Measurements from ENCODE around the gene PERP. TPM values are rescaled to one million over a fixed set of nuclear protein-coding genes. Genes with fewer than 3 reads are reported as not detected.

Gene PERP
- total and polyA plus RNA-seq, 4 experiments from 2014 or later = 4.2 to 8.0 (median 5.6) TPM

- H3K4me1 Mint-ChIP-seq = peaks cover 0 to 5% (median 0%) of the 10 kb centered on the region in 4 donors
- ChIA-PET POLR2A (ENCODE audit: partially characterized antibody) (no interaction called here), CTCF (ENCODE audit: partially characterized antibody) (no interaction called here)
- Histone ChIP-seq H3K4me1 (ENCODE audit: insufficient read depth, low read length) (no peaks in the 10 kb centered on the region), H3K27me3 (ENCODE audit: insufficient read depth, low read length) (no peaks in the 10 kb centered on the region), H3K27ac (ENCODE audit: low read depth, low read length) (no peak overlapping the region), H3K36me3 (ENCODE audit: insufficient read depth, low read length) (no peaks in the 10 kb centered on the region), H3K9me3 (ENCODE audit: control insufficient read depth in 1 of 2, low read length in 2 of 2) (no peaks in the 10 kb centered on the region), H3K4me3 (ENCODE audit: low read length in 2 of 2) (no peak overlapping the region)
- no peak overlapping the region for H3K4me3 Mint-ChIP-seq
- intact Hi-C loops (cut with micrococcal nuclease) = no loop called here
- no peak overlapping the region for H3K27ac Mint-ChIP-seq
- peaks cover 3 to 5% of the 10 kb centered on the region in 2 donors for H3K27me3 Mint-ChIP-seq
- peaks cover 0 to 6% (median 0%) of the 10 kb centered on the region in 8 donors for H3K9me3 Mint-ChIP-seq
- no peaks in the 10 kb centered on the region for H3K36me3 Mint-ChIP-seq
- no peak for DNase-seq
Measured at GRCh38 chr6:138063726-138064125, 43.5 kb downstream of the PERP start.

GRCh38 chr6:138054982-138055381 is 52.2 kb downstream of the PERP start:
- DNase-seq = no peak
- H3K9me3 ChIP-seq (ENCODE audit: control insufficient read depth in 1 of 2, low read length in 2 of 2) = no peaks in the 10 kb centered on the region
- Mint-ChIP-seq H3K4me1 (no peaks in the 10 kb centered on the region), H3K9me3 (peaks cover 9 to 47% (median 33%) of the 10 kb centered on the region in 8 donors), H3K27me3 (peaks cover 26 to 42% of the 10 kb centered on the region in 2 donors), H3K27ac (no peak overlapping the region), H3K36me3 (peaks cover 1 to 4% of the 10 kb centered on the region in 2 donors), H3K4me3 (no peak overlapping the region)
- no peaks in the 10 kb centered on the region for H3K4me1 ChIP-seq (ENCODE audit: insufficient read depth, low read length)
- POLR2A ChIA-PET (ENCODE audit: partially characterized antibody) = no interaction called here
- no peak overlapping the region for H3K4me3 ChIP-seq (ENCODE audit: low read length in 2 of 2)
- no peak overlapping the region for H3K27ac ChIP-seq (ENCODE audit: low read depth, low read length)
- intact Hi-C loops (cut with micrococcal nuclease) = no loop called here
- no peaks in the 10 kb centered on the region for H3K36me3 ChIP-seq (ENCODE audit: insufficient read depth, low read length)
- CTCF ChIA-PET (ENCODE audit: partially characterized antibody) = no interaction called here
- H3K27me3 ChIP-seq (ENCODE audit: insufficient read depth, low read length) = no peaks in the 10 kb centered on the region

DNA sequence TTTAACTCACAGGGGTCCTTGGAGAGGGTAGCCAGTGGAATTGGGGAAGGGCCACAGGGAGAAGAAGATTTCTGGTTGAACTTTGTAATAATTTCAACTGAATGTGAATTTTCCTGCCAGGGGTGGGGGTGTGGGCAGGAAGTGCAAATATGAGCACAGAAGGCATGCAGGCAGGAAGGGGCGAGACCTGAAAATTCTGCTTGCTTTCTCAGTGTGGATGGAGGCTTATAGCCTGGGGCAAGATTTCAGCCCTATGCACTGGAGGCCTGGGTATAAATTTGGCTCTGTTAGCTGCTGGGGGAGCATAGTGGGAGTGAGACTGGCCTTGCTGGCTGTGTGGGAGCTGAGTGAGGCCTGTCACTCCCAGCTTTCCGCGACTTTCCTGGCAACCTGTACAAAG is 54.4 kb downstream of the PERP start:
- no peak overlapping the region for H3K4me3 ChIP-seq (ENCODE audit: low read length in 2 of 2)

DNA sequence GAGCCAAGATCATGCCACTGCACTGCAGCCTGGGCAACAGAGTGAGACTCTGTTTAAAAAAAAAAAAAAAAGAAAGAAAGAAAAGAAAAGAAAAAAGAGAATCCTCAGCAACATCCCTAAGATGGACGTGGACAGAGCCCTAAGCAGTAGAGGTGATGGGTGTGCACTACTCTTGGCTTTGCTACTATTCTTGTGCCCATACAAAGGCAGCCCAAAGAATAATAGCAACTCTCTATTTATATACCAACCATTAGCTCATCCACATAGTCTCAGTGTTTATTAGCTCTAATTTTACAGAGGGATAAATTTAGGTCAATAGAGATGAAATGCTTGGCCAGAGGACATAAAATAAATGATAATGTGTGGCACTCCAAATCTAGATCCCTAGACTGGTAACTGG is 62.2 kb downstream of the PERP start:
- POLR2A ChIA-PET (ENCODE audit: partially characterized antibody) = no interaction called here
- H3K27ac Mint-ChIP-seq = no peak overlapping the region
- CTCF ChIA-PET (ENCODE audit: partially characterized antibody) = no interaction called here
- no peaks in the 10 kb centered on the region for H3K36me3 ChIP-seq (ENCODE audit: insufficient read depth, low read length)
- no peaks in the 10 kb centered on the region for H3K36me3 Mint-ChIP-seq
- peaks cover 0 to 5% (median 1%) of the 10 kb centered on the region in 8 donors for H3K9me3 Mint-ChIP-seq
- no peaks in the 10 kb centered on the region for H3K9me3 ChIP-seq (ENCODE audit: control insufficient read depth in 1 of 2, low read length in 2 of 2)
- H3K27me3 ChIP-seq (ENCODE audit: insufficient read depth, low read length) = no peaks in the 10 kb centered on the region
- H3K4me1 Mint-ChIP-seq = no peaks in the 10 kb centered on the region
- no peak overlapping the region for H3K4me3 ChIP-seq (ENCODE audit: low read length in 2 of 2)
- H3K4me1 ChIP-seq (ENCODE audit: insufficient read depth, low read length) = no peaks in the 10 kb centered on the region
- peaks cover 2 to 14% of the 10 kb centered on the region in 2 donors for H3K27me3 Mint-ChIP-seq
- no peak for DNase-seq
- intact Hi-C loops (cut with micrococcal nuclease) = no loop called here
- H3K4me3 Mint-ChIP-seq = no peak overlapping the region
- H3K27ac ChIP-seq (ENCODE audit: low read depth, low read length) = no peak overlapping the region

More for the DNA sequence above, 54.4 kb downstream of the PERP start:
- peaks cover 8 to 44% (median 31%) of the 10 kb centered on the region in 8 donors for H3K9me3 Mint-ChIP-seq
- Histone ChIP-seq H3K4me1 (ENCODE audit: insufficient read depth, low read length) (no peaks in the 10 kb centered on the region), H3K9me3 (ENCODE audit: control insufficient read depth in 1 of 2, low read length in 2 of 2) (no peaks in the 10 kb centered on the region), H3K27ac (ENCODE audit: low read depth, low read length) (no peak overlapping the region), H3K36me3 (ENCODE audit: insufficient read depth, low read length) (no peaks in the 10 kb centered on the region), H3K27me3 (ENCODE audit: insufficient read depth, low read length) (no peaks in the 10 kb centered on the region)
- no peak overlapping the region for H3K27ac Mint-ChIP-seq
- POLR2A ChIA-PET (ENCODE audit: partially characterized antibody) = no interaction called here
- intact Hi-C loops (cut with micrococcal nuclease) = no loop called here
- H3K4me1 Mint-ChIP-seq = no peaks in the 10 kb centered on the region
- H3K4me3 Mint-ChIP-seq = no peak overlapping the region
- DNase-seq = no peak
- peaks cover 22 to 37% of the 10 kb centered on the region in 2 donors for H3K27me3 Mint-ChIP-seq
- CTCF ChIA-PET (ENCODE audit: partially characterized antibody) = no interaction called here
- peaks cover 1 to 4% of the 10 kb centered on the region in 2 donors for H3K36me3 Mint-ChIP-seq

DNA sequence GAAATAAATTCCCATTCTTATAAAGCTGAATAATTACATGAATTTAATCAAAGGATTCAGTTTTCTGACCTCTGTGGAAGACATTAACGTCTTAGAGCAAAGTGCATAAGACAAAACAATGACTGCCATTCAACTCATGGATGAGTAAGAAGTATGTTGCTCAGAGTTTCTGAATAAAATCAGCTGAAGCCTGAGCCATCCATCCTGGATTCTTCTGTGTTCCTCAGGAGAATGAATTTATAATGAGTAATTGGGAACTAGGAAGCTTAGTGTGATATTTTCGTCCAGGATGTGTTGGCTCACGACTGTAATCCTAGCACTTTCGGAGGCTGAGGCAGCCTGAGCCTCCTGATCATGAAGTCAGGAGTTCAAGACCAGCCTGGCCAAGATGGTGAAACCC is 62.8 kb downstream of the PERP start:
- CTCF ChIA-PET (ENCODE audit: partially characterized antibody) = no interaction called here

More for the DNA sequence above, 62.8 kb downstream of the PERP start:
- no peak for DNase-seq
- H3K9me3 Mint-ChIP-seq = peaks cover 0 to 5% (median 1%) of the 10 kb centered on the region in 8 donors
- H3K36me3 Mint-ChIP-seq = no peaks in the 10 kb centered on the region
- no peak overlapping the region for H3K27ac Mint-ChIP-seq
- no peaks in the 10 kb centered on the region for H3K36me3 ChIP-seq (ENCODE audit: insufficient read depth, low read length)
- H3K4me1 Mint-ChIP-seq = no peaks in the 10 kb centered on the region
- intact Hi-C loops (cut with micrococcal nuclease) = no loop called here
- no peak overlapping the region for H3K27ac ChIP-seq (ENCODE audit: low read depth, low read length)
- H3K9me3 ChIP-seq (ENCODE audit: control insufficient read depth in 1 of 2, low read length in 2 of 2) = no peaks in the 10 kb centered on the region
- H3K27me3 Mint-ChIP-seq = peaks cover 2 to 14% of the 10 kb centered on the region in 2 donors
- H3K4me3 Mint-ChIP-seq = no peak overlapping the region
- H3K4me1 ChIP-seq (ENCODE audit: insufficient read depth, low read length) = no peaks in the 10 kb centered on the region
- H3K4me3 ChIP-seq (ENCODE audit: low read length in 2 of 2) = no peak overlapping the region
- POLR2A ChIA-PET (ENCODE audit: partially characterized antibody) = no interaction called here
- no peaks in the 10 kb centered on the region for H3K27me3 ChIP-seq (ENCODE audit: insufficient read depth, low read length)

Other genes with a start within 250 kb of the PERP start
- gene TNFAIP3, start 240.2 kb downstream of the PERP start, total RNA-seq = 100 to 1,000 TPM; 145 to 165 TPM
- gene TNFAIP3, start 240.2 kb downstream of the PERP start, polyA plus RNA-seq = 100 to 1,000 TPM; 112 to 318 TPM
- gene ARFGEF3, start 54.5 kb upstream of the PERP start, total RNA-seq = under 1 TPM in 1 of 2 experiments, not detected in 1; 0.03 TPM
- not detected for gene ARFGEF3, start 54.5 kb upstream of the PERP start, polyA plus RNA-seq
- gene PBOV1, start 111.1 kb upstream of the PERP start, total RNA-seq = not detected
- gene PBOV1, start 111.1 kb upstream of the PERP start, polyA plus RNA-seq = not detected